CD4-positive, alpha-beta T cell (primary cell): Measurements from ENCODE around the gene FNDC7. TPM values are rescaled to one million over a fixed set of nuclear protein-coding genes. Genes with fewer than 3 reads are reported as not detected.

ENCODE experiments used
- ATAC-seq: fragments of 200-7000 bp; cut with Tn5 transposase; one replicate; pipeline ENCODE4 v1.10.0; 2022; ENCODE audit warnings: mild to moderate bottlenecking; ENCODE audit not compliant: poor library complexity
- CTCF ChIA-PET: fragments of 350-600 bp; sonication (Branson Sonifier 250); formaldehyde crosslinking; loops from one replicate; lab custom pipeline; 2021; ENCODE audit warnings: antibody characterized with exemption, inconsistent platforms; lab: Charles Lee
- POLR2A ChIA-PET: fragments of 350-600 bp; sonication (Branson Sonifier 250); formaldehyde crosslinking; loops from one replicate; lab custom pipeline; 2021; ENCODE audit warnings: antibody characterized with exemption, inconsistent platforms; lab: Charles Lee
- DNase-seq, 14 experiments: peaks; one replicate each; pipeline ENCODE4 v3.0.0-alpha.2; 2013 to 2020; ENCODE audit warnings: mixed read lengths in 2 of 14
- H3K27ac ChIP-seq, 2 donors: one replicate each; pipeline versions ENCODE4 v1.5.1 to v1.7.0; 2013; ENCODE audit warnings: low read length in 2 of 2, low read depth in 1 of 2, mild to moderate bottlenecking in 1 of 2
- H3K27me3 ChIP-seq, 2 experiments: 1 replicate in 1 of 2; 2 replicates in 1 of 2; pipeline versions ENCODE4 v1.6.1 to v1.7.0; 2013; ENCODE audit warnings: low read length in 2 of 2, control low read depth in 1 of 2, mild to moderate bottlenecking in 1 of 2, moderate library complexity in 1 of 2; ENCODE audit not compliant: insufficient read depth in 2 of 2, control insufficient read depth in 1 of 2
- H3K36me3 ChIP-seq: one replicate; pipeline ENCODE4 v1.6.1; 2013; ENCODE audit warnings: low read length, control low read depth; ENCODE audit not compliant: insufficient read depth
- H3K4me1 ChIP-seq: one replicate; pipeline ENCODE4 v1.6.1; 2013; ENCODE audit warnings: low read length, control low read depth; ENCODE audit not compliant: insufficient read depth
- H3K4me3 ChIP-seq: one replicate; pipeline ENCODE4 v1.5.1; 2013; ENCODE audit warnings: mild to moderate bottlenecking, low read length, moderate library complexity
- H3K9me3 ChIP-seq, 2 experiments: 1 replicate in 1 of 2; 2 replicates in 1 of 2; pipeline versions ENCODE4 v1.6.1 to v1.7.0; 2013; ENCODE audit warnings: low read length in 2 of 2, mild to moderate bottlenecking in 2 of 2, control low read depth in 1 of 2, moderate library complexity in 1 of 2; ENCODE audit not compliant: control insufficient read depth in 1 of 2, insufficient read depth in 1 of 2
- H3K27ac Mint-ChIP-seq: one replicate; pipeline ENCODE4 v1.8.0; 2020; ENCODE audit warnings: mixed read lengths
- H3K27me3 Mint-ChIP-seq: one replicate; pipeline ENCODE4 v1.8.0; 2021; ENCODE audit warnings: mixed read lengths
- H3K36me3 Mint-ChIP-seq: one replicate; pipeline ENCODE4 v1.8.0; 2021; ENCODE audit warnings: low read depth, mixed read lengths
- H3K4me1 Mint-ChIP-seq: one replicate; pipeline ENCODE4 v1.8.0; 2021; ENCODE audit warnings: low read depth, mixed read lengths
- H3K4me3 Mint-ChIP-seq: one replicate; pipeline ENCODE4 v1.8.0; 2020; ENCODE audit warnings: mild to moderate bottlenecking, mixed read lengths
- H3K9me3 Mint-ChIP-seq: one replicate; pipeline ENCODE4 v1.8.0; 2020; ENCODE audit warnings: mixed read lengths
- CTCF ChIP-seq: fragments of 200-600 bp; IDR thresholded peaks from one replicate; pipeline ENCODE4 v1.8.0; 2022; ENCODE audit warnings: antibody characterized with exemption, mild to moderate bottlenecking
- intact Hi-C, 2 experiments: fragments of 100-400 bp; cut with DNase I in 1 of 2; cut with micrococcal nuclease in 1 of 2; formaldehyde crosslinking; loops; one replicate each; pipeline versions ENCODE4 v1.15.1 to v1.9.0; 2023 to 2025; cut with DNase I, micrococcal nuclease
- total RNA-seq, 174 experiments: library from RNA in 2 of 174; stranded (reverse) in 2 of 174; gene quantifications; one replicate each; pipeline ENCODE4 v1.2.3 and lab custom pipeline; 2021 to 2026

Gene FNDC7
- total RNA-seq, 2 experiments from 2014 or later = 0.19 to 0.42 TPM

- CTCF ChIA-PET = no interaction called here
- no peak for TF ChIP-seq CTCF
- intact Hi-C loops = no loop called here
- no peak overlapping the region for H3K27ac ChIP-seq
- no peaks in the 10 kb centered on the region for H3K9me3 ChIP-seq
- H3K36me3 ChIP-seq = no peaks in the 10 kb centered on the region
- no peak for ATAC-seq
- H3K4me3 ChIP-seq = no peak overlapping the region
- Mint-ChIP-seq H3K27ac (no peak overlapping the region), H3K4me3 (no peak overlapping the region), H3K9me3 (no peaks in the 10 kb centered on the region), H3K4me1 (peaks cover 4% of the 10 kb centered on the region), H3K36me3 (no peaks in the 10 kb centered on the region), H3K27me3 (peaks cover 4% of the 10 kb centered on the region)
- DNase-seq = no peak
- POLR2A ChIA-PET = interaction anchor here (0.8 to 2.0 kb wide), 3 partner anchors 24 to 39 kb away, joined by 4 to 7 read pairs (median 4); partner anchors contain the start of gene HENMT1
- no peaks in the 10 kb centered on the region for H3K27me3 ChIP-seq
- no peaks in the 10 kb centered on the region for H3K4me1 ChIP-seq
Measured at GRCh38 chr1:108685529-108685928, 27.2 kb upstream of the FNDC7 start.

- ChIA-PET POLR2A (interaction anchor here (1.4 kb wide), 1 partner anchor 26 kb away, joined by 4 read pairs; the partner anchor contains the start of gene HENMT1), CTCF (no interaction called here)
- Histone ChIP-seq H3K4me1 (peaks cover 6% of the 10 kb centered on the region), H3K36me3 (no peaks in the 10 kb centered on the region), H3K9me3 (no peaks in the 10 kb centered on the region), H3K4me3 (no peak overlapping the region), H3K27me3 (no peaks in the 10 kb centered on the region), H3K27ac (no peak overlapping the region)
- no peak overlapping the region for H3K27ac Mint-ChIP-seq
- ATAC-seq (no peak), DNase-seq (no peak)
- intact Hi-C loops = no loop called here
- no peaks in the 10 kb centered on the region for H3K36me3 Mint-ChIP-seq
- H3K9me3 Mint-ChIP-seq = no peaks in the 10 kb centered on the region
- TF ChIP-seq CTCF = no peak
- no peak overlapping the region for H3K4me3 Mint-ChIP-seq
- H3K27me3 Mint-ChIP-seq = peaks cover 4% of the 10 kb centered on the region
- peaks cover 16% of the 10 kb centered on the region for H3K4me1 Mint-ChIP-seq
Measured at GRCh38 chr1:108686614-108687313, 25.9 kb upstream of the FNDC7 start.

GRCh38 chr1:108691128-108691941, 21.4 kb upstream of the FNDC7 start:
- Histone ChIP-seq H3K9me3 (no peaks in the 10 kb centered on the region), H3K36me3 (peaks cover 12% of the 10 kb centered on the region), H3K27ac (peak overlapping the region; percentile 99), H3K4me3 (peak overlapping the region; percentile 89), H3K4me1 (peaks cover 19% of the 10 kb centered on the region), H3K27me3 (no peaks in the 10 kb centered on the region)
- Mint-ChIP-seq H3K27ac (peak overlapping the region; percentile 97), H3K4me1 (peaks cover 47% of the 10 kb centered on the region), H3K36me3 (peaks cover 43% of the 10 kb centered on the region), H3K27me3 (no peaks in the 10 kb centered on the region), H3K4me3 (peak overlapping the region; percentile 95), H3K9me3 (no peaks in the 10 kb centered on the region)
- POLR2A ChIA-PET = interaction anchor here (0.9 to 5.6 kb wide), 44 partner anchors 8 to 1294 kb away, joined by 3 to 481 read pairs (median 8); partner anchors contain the start of genes AHCYL1, CLCC1, EEIG2 and FNDC7
- intact Hi-C loops = loop anchor here (1.0 to 5.0 kb wide), 9 partner anchors 29 to 421 kb away; partner anchors contain the start of genes ELAPOR1 (in 1 of the 2), GPSM2 (in 1 of the 2) and STXBP3 (in 1 of the 2)
- ATAC-seq = peak; percentile 1
- no peak for DNase-seq
- CTCF ChIA-PET = interaction anchor here (0.9 to 2.7 kb wide), 11 partner anchors 18 to 491 kb away, joined by 3 to 28 read pairs (median 11); partner anchors contain the start of genes EEIG2, HENMT1 and SLC25A24
- no peak for TF ChIP-seq CTCF
